Dendritic cell treated with granulocyte-macrophage colony-stimulating factor and Interleukin-4, amounts not matched to agents 40 ng/mL and 50 ng/mL, for 4 days (primary cell): ENCODE measurements around the gene HMCES.

Source experiments
- H3K27ac Mint-ChIP-seq: one replicate; pipeline ENCODE4 v1.8.0; 2022; ENCODE audit warnings: mild to moderate bottlenecking, mixed read lengths
- H3K27me3 Mint-ChIP-seq: one replicate; pipeline ENCODE4 v1.8.0; 2022; ENCODE audit warnings: mild to moderate bottlenecking, mixed read lengths
- H3K36me3 Mint-ChIP-seq: one replicate; pipeline ENCODE4 v1.8.0; 2022; ENCODE audit warnings: low read depth, mixed read lengths
- H3K4me1 Mint-ChIP-seq: one replicate; pipeline ENCODE4 v1.8.0; 2022; ENCODE audit warnings: low read depth, mixed read lengths
- H3K4me3 Mint-ChIP-seq: one replicate; pipeline ENCODE4 v1.8.0; 2022; ENCODE audit warnings: mild to moderate bottlenecking, moderate library complexity, mixed read lengths
- H3K9me3 Mint-ChIP-seq: one replicate; pipeline ENCODE4 v1.8.0; 2022; ENCODE audit warnings: mixed read lengths
- intact Hi-C: fragments of 100-400 bp; cut with micrococcal nuclease; formaldehyde crosslinking; loops from one replicate; pipeline ENCODE4 v1.15.0; 2022

HMCES gene

DNA sequence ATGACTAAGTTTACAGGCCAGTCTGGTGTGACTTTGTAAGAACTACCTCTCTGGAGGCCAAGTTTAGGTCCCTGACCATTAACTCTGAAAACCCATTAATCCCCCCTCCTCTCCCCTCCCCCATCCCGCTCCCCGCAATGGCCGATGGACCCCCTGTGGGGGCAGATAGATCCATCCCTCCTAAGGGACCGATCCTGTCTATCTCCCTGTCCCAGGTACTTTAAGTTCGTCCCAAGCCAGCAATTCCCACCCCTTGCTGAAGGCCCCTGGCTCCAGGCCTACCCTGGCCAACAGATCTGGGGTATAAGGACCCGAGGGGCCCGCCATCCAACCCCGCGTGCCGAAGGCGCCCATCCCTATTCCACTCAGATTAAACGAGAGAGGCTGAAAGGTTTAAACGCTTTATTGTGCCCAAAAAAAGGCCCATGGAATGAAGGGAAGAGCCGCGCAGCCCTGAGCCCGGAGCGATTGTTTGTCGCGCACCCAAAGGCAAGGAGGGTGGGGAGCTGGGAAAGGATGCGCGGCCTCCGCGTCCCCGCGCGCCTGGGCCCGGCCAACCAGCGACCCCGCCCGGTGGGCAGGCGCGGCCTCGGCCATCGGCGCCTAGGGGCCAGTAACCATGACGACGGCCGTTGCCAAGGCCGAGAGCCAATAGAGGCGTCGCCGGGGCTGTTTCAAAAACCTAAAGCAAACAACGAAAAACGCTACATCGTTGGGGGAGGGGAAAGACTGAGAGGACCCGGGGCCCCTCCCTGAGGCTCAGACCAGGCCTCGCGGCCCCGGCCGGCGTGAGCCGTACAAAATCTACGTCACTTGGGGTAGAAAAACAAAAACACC is 35.9 kb downstream of the HMCES start:
- H3K36me3 Mint-ChIP-seq: peaks cover 12% of the 10 kb centered on the region

GRCh38 chr3:129315223-129315997 is 36.7 kb downstream of the HMCES start:
- intact Hi-C loops: no loop called here
- no peaks in the 10 kb centered on the region for H3K9me3 Mint-ChIP-seq
- peak overlapping the region; percentile 87 for H3K27ac Mint-ChIP-seq
- peaks cover 12% of the 10 kb centered on the region for H3K36me3 Mint-ChIP-seq
- peaks cover 4% of the 10 kb centered on the region for H3K27me3 Mint-ChIP-seq
- peaks cover 35% of the 10 kb centered on the region for H3K4me1 Mint-ChIP-seq
- peak overlapping the region; percentile 92 for H3K4me3 Mint-ChIP-seq

More for the DNA sequence above, 35.9 kb downstream of the HMCES start:
- H3K27me3 Mint-ChIP-seq: peaks cover 4% of the 10 kb centered on the region
- H3K27ac Mint-ChIP-seq: peak overlapping the region; percentile 87
- no peaks in the 10 kb centered on the region for H3K9me3 Mint-ChIP-seq
- peaks cover 41% of the 10 kb centered on the region for H3K4me1 Mint-ChIP-seq
- peak overlapping the region; percentile 92 for H3K4me3 Mint-ChIP-seq
- intact Hi-C loops: no loop called here

GRCh38 chr3:129315998-129316247 is 37.3 kb downstream of the HMCES start:
- intact Hi-C loops: loop anchor here (2.0 kb wide), 1 partner anchor 37 kb away; the partner anchor contains the start of gene HMCES
- peaks cover 12% of the 10 kb centered on the region for H3K36me3 Mint-ChIP-seq
- H3K27ac Mint-ChIP-seq: peak overlapping the region; percentile 87
- peaks cover 4% of the 10 kb centered on the region for H3K27me3 Mint-ChIP-seq
- peaks cover 30% of the 10 kb centered on the region for H3K4me1 Mint-ChIP-seq
- H3K9me3 Mint-ChIP-seq: no peaks in the 10 kb centered on the region
- peak overlapping the region; percentile 75 for H3K4me3 Mint-ChIP-seq

DNA sequence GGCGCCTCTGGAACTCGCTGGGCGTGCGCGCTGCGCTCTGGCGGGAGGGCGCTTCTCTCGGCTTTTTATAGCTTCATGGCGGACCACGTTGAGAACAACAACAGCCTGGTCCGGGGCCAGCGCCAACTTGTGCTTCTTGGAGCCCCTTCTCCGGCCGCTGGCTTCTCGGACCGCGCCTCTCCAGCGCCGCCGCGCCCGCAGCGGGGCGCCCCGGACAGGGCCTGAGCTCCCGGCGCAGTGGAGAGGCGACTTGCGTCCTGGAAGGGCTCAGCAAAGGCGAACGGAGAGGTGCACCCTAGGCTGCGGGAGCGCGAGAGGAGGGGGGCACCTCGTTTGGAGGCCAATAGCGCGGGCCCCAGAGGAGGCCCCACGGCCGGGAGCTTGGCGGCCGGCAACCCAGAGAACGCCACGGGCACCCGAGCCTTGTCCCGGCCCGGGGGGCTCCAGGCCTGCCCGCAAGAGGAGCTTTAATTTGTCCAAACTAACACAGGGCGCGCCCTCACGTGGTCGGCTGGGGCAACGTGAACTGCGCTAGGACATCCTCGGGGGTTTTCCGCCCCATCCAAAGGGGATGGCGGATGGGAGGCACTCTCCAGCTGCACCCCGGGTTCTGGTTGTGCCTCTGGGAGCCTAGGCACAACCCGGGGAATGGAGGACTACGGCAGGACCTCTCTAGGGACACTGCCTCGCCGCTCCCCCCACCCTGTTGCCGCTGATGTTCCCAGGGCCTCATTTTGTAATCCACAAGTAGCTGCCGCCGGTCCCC is 37.8 kb downstream of the HMCES start:
- Mint-ChIP-seq H3K27me3 (peaks cover 4% of the 10 kb centered on the region), H3K27ac (peak overlapping the region; percentile 87), H3K9me3 (no peaks in the 10 kb centered on the region), H3K4me1 (peaks cover 26% of the 10 kb centered on the region), H3K4me3 (peak overlapping the region; percentile 75), H3K36me3 (peaks cover 12% of the 10 kb centered on the region)
- intact Hi-C loops: loop anchor here (2.0 kb wide), 1 partner anchor 38 kb away; the partner anchor contains the start of gene HMCES

- no peaks in the 10 kb centered on the region for H3K9me3 Mint-ChIP-seq
Observed at GRCh38 chr3:129317014-129317771, 38.5 kb downstream of the HMCES start.

GRCh38 chr3:129317848-129318247 is 39.2 kb downstream of the HMCES start:
- Mint-ChIP-seq H3K4me3 (no peak overlapping the region), H3K27me3 (peaks cover 4% of the 10 kb centered on the region), H3K4me1 (peaks cover 17% of the 10 kb centered on the region), H3K9me3 (no peaks in the 10 kb centered on the region), H3K36me3 (peaks cover 12% of the 10 kb centered on the region), H3K27ac (peak overlapping the region; percentile 18)
- intact Hi-C loops: loop anchor here (2.0 kb wide), 1 partner anchor 39 kb away; the partner anchor contains the start of gene HMCES

More at GRCh38 chr3:129317014-129317771, 38.5 kb downstream of the HMCES start:
- H3K27me3 Mint-ChIP-seq: peaks cover 4% of the 10 kb centered on the region
- peak overlapping the region; percentile 30 for H3K4me3 Mint-ChIP-seq
- H3K27ac Mint-ChIP-seq: peak overlapping the region; percentile 18
- intact Hi-C loops: loop anchor here (2.0 kb wide), 1 partner anchor 38 kb away; the partner anchor contains the start of gene HMCES
- H3K4me1 Mint-ChIP-seq: peaks cover 21% of the 10 kb centered on the region
- peaks cover 12% of the 10 kb centered on the region for H3K36me3 Mint-ChIP-seq

- Mint-ChIP-seq H3K27me3 (peaks cover 4% of the 10 kb centered on the region), H3K4me3 (no peak overlapping the region), H3K4me1 (peaks cover 6% of the 10 kb centered on the region), H3K27ac (no peak overlapping the region), H3K36me3 (peaks cover 9% of the 10 kb centered on the region), H3K9me3 (no peaks in the 10 kb centered on the region)
- intact Hi-C loops: no loop called here
Observed at GRCh38 chr3:129318921-129319320, 40.3 kb downstream of the HMCES start.

GRCh38 chr3:129320261-129320660 is 41.6 kb downstream of the HMCES start:
- Mint-ChIP-seq H3K4me1 (no peaks in the 10 kb centered on the region), H3K4me3 (no peak overlapping the region), H3K27me3 (peaks cover 4% of the 10 kb centered on the region), H3K36me3 (peaks cover 6% of the 10 kb centered on the region), H3K9me3 (no peaks in the 10 kb centered on the region), H3K27ac (no peak overlapping the region)
- intact Hi-C loops: no loop called here

- peaks cover under 1% of the 10 kb centered on the region for H3K36me3 Mint-ChIP-seq
- intact Hi-C loops: no loop called here
- no peak overlapping the region for H3K27ac Mint-ChIP-seq
Observed at GRCh38 chr3:129320825-129321487, 42.3 kb downstream of the HMCES start.

GRCh38 chr3:129321887-129322286 is 43.2 kb downstream of the HMCES start:
- no peaks in the 10 kb centered on the region for H3K4me1 Mint-ChIP-seq
- no peaks in the 10 kb centered on the region for H3K36me3 Mint-ChIP-seq
- intact Hi-C loops: no loop called here
- peaks cover 6% of the 10 kb centered on the region for H3K27me3 Mint-ChIP-seq
- no peaks in the 10 kb centered on the region for H3K9me3 Mint-ChIP-seq
- H3K27ac Mint-ChIP-seq: no peak overlapping the region
- H3K4me3 Mint-ChIP-seq: no peak overlapping the region

More at GRCh38 chr3:129320825-129321487, 42.3 kb downstream of the HMCES start:
- H3K4me1 Mint-ChIP-seq: no peaks in the 10 kb centered on the region
- H3K4me3 Mint-ChIP-seq: no peak overlapping the region
- peaks cover 4% of the 10 kb centered on the region for H3K27me3 Mint-ChIP-seq
- no peaks in the 10 kb centered on the region for H3K9me3 Mint-ChIP-seq

DNA sequence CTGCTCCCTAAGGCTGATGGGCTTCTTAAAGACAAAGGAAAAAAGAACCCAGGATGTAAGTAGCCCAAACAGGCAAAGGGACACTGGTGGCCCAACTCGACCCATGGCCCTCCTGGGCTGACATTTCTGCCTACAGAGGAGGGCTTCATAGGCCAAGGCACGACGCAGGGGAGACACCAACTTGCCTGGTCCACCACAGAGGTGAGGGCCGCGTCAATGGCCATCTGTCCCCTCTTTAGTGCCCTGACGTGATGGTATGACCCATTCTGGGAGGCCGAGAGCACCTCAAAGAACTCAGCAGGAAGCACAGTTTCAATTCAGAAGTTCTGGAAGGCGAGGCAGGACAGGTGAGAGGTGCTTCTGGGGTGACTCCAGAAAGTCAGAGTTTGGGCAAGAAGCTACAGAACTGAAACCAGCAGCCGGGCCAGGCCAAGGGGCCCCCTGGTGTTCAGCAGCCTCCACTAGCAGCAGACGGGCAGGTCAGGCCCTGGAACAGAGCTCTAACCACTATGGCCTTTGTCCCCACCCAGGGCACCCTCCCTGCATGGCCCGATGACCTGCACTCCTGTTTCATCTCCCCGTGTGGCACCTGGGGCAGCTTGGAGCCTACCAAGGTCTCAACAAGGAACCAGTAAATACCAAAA is 45.1 kb downstream of the HMCES start:
- H3K27me3 Mint-ChIP-seq: peaks cover 8% of the 10 kb centered on the region
- intact Hi-C loops: loop anchor here (2.0 kb wide), 1 partner anchor 353 kb away; no protein-coding TSS in a partner anchor

GRCh38 chr3:129324855-129325254 is 46.2 kb downstream of the HMCES start:
- Mint-ChIP-seq H3K9me3 (no peaks in the 10 kb centered on the region), H3K27me3 (peaks cover 13% of the 10 kb centered on the region), H3K4me3 (no peak overlapping the region), H3K36me3 (no peaks in the 10 kb centered on the region), H3K4me1 (no peaks in the 10 kb centered on the region), H3K27ac (no peak overlapping the region)
- intact Hi-C loops: loop anchor here (2.0 kb wide), 1 partner anchor 354 kb away; no protein-coding TSS in a partner anchor

More for the DNA sequence above, 45.1 kb downstream of the HMCES start:
- Mint-ChIP-seq H3K4me3 (no peak overlapping the region), H3K4me1 (no peaks in the 10 kb centered on the region), H3K9me3 (no peaks in the 10 kb centered on the region), H3K36me3 (no peaks in the 10 kb centered on the region), H3K27ac (no peak overlapping the region)
